CD14-positive monocyte (primary cell): Measurements from ENCODE around the gene RNF113B. TPM values are rescaled to one million over a fixed set of nuclear protein-coding genes. Genes with fewer than 3 reads are reported as not detected.

ENCODE experiments used
- DNase-seq, 3 donors: peaks; one replicate each; pipeline ENCODE4 v3.0.0-alpha.2; 2011 to 2022
- H2AFZ ChIP-seq: 2 replicates; pipeline ENCODE4 v1.6.0; 2012; ENCODE audit warnings: mild to moderate bottlenecking, low read depth, low read length, inconsistent platforms; ENCODE audit not compliant: insufficient read depth, poor library complexity, severe bottlenecking
- H3K27ac ChIP-seq, 2 donors: 1 replicate in 1 of 2; 2 replicates in 1 of 2; pipeline ENCODE4 v1.5.1; 2012 to 2013; ENCODE audit warnings: low read length in 2 of 2, control low read depth in 1 of 2, inconsistent platforms in 1 of 2, low read depth in 1 of 2, mild to moderate bottlenecking in 1 of 2
- H3K27me3 ChIP-seq, 2 donors: one replicate each; pipeline versions ENCODE4 v1.6.0 to v1.6.1; 2011 to 2013; ENCODE audit warnings: low read length in 2 of 2; ENCODE audit not compliant: control insufficient read depth in 2 of 2, insufficient read depth in 2 of 2
- H3K36me3 ChIP-seq, 2 donors: replicated peaks in 1 of 2; 1 replicate in 1 of 2; 2 replicates in 1 of 2; pipeline versions ENCODE4 v1.5.1 to v1.6.1; 2012 to 2013; ENCODE audit warnings: low read length in 2 of 2, control low read depth in 1 of 2, inconsistent platforms in 1 of 2, mild to moderate bottlenecking in 1 of 2; ENCODE audit not compliant: insufficient read depth in 2 of 2, control insufficient read depth in 1 of 2
- H3K4me1 ChIP-seq, 2 donors: 1 replicate in 1 of 2; 2 replicates in 1 of 2; pipeline versions ENCODE4 v1.5.1 to v1.6.1; 2012 to 2013; ENCODE audit warnings: low read length in 2 of 2, control low read depth in 1 of 2, inconsistent platforms in 1 of 2, mild to moderate bottlenecking in 1 of 2, moderate library complexity in 1 of 2; ENCODE audit not compliant: insufficient read depth in 2 of 2, control insufficient read depth in 1 of 2
- H3K4me2 ChIP-seq: replicated peaks from 2 replicates; pipeline ENCODE3; 2012; ENCODE audit warnings: low read length, moderate library complexity, mild to moderate bottlenecking; ENCODE audit not compliant: poor library complexity, severe bottlenecking; ENCODE audit errors: extremely low read depth
- H3K4me3 ChIP-seq, 3 experiments: fragments of 200-600 bp in 1 of 3; sonication (generic) in 1 of 3; replicated peaks in 1 of 3; 1 replicate in 2 of 3; 2 replicates in 1 of 3; pipeline ENCODE4 v1.5.1; 2011 to 2013; ENCODE audit warnings: low read length in 3 of 3, mild to moderate bottlenecking in 3 of 3, control low read depth in 2 of 3, low read depth in 2 of 3, inconsistent platforms in 1 of 3, moderate library complexity in 1 of 3
- H3K79me2 ChIP-seq: 2 replicates; pipeline ENCODE4 v1.6.0; 2012; ENCODE audit warnings: mild to moderate bottlenecking, control low read depth, inconsistent platforms, low read length, moderate library complexity; ENCODE audit not compliant: insufficient read depth
- H3K9ac ChIP-seq: 2 replicates; pipeline ENCODE4 v1.6.0; 2017; ENCODE audit warnings: low read length, mild to moderate bottlenecking; ENCODE audit not compliant: insufficient read depth, poor library complexity, severe bottlenecking
- H3K9me3 ChIP-seq, 2 donors: replicated peaks in 1 of 2; 1 replicate in 1 of 2; 2 replicates in 1 of 2; pipeline versions ENCODE4 v1.5.1 to v1.6.1; 2012 to 2013; ENCODE audit warnings: low read length in 2 of 2, control low read depth in 1 of 2; ENCODE audit not compliant: control insufficient read depth in 1 of 2, insufficient read depth in 1 of 2
- H4K20me1 ChIP-seq: 2 replicates; pipeline ENCODE4 v1.6.0; 2012; ENCODE audit warnings: mild to moderate bottlenecking, low read length, control low read depth, moderate library complexity; ENCODE audit not compliant: insufficient read depth
- H3K27ac Mint-ChIP-seq, 7 donors: one replicate each; pipeline ENCODE4 v1.8.0; 2020; ENCODE audit warnings: mild to moderate bottlenecking in 7 of 7, mixed read lengths in 7 of 7, moderate library complexity in 6 of 7, inconsistent platforms in 2 of 7
- H3K27me3 Mint-ChIP-seq, 3 donors: one replicate each; pipeline ENCODE4 v1.8.0; 2021 to 2022; ENCODE audit warnings: low read depth in 3 of 3, mild to moderate bottlenecking in 3 of 3, mixed read lengths in 3 of 3, moderate library complexity in 3 of 3, inconsistent platforms in 1 of 3
- H3K36me3 Mint-ChIP-seq, 2 donors: one replicate each; pipeline ENCODE4 v1.8.0; 2020; ENCODE audit warnings: mixed read lengths in 2 of 2, inconsistent platforms in 1 of 2, mild to moderate bottlenecking in 1 of 2
- H3K4me1 Mint-ChIP-seq: one replicate; pipeline ENCODE4 v1.8.0; 2020; ENCODE audit warnings: mild to moderate bottlenecking, mixed read lengths
- H3K4me3 Mint-ChIP-seq, 2 donors: one replicate each; pipeline ENCODE4 v1.8.0; 2020; ENCODE audit warnings: mild to moderate bottlenecking in 2 of 2, mixed read lengths in 2 of 2, moderate library complexity in 1 of 2
- H3K9me3 Mint-ChIP-seq, 7 donors: one replicate each; pipeline ENCODE4 v1.8.0; 2020 to 2022; ENCODE audit warnings: mixed read lengths in 7 of 7, mild to moderate bottlenecking in 6 of 7, moderate library complexity in 6 of 7, inconsistent platforms in 2 of 7
- CTCF ChIP-seq: fragments of 200-600 bp; IDR thresholded peaks from one replicate; pipeline ENCODE4 v1.8.0; 2022; ENCODE audit warnings: antibody characterized with exemption, mild to moderate bottlenecking
- WGBS: methylation state at CpG from one replicate; pipeline ENCODE4 v1.1.5; 2013; ENCODE audit warnings: missing lambda C conversion rate; ENCODE audit not compliant: insufficient coverage; 5-methylcytosine and 5-hydroxymethylcytosine counted together
- intact Hi-C, 2 donors: fragments of 100-400 bp; cut with micrococcal nuclease; formaldehyde crosslinking; loops; one replicate each; pipeline versions ENCODE4 v1.15.0 to v1.15.1; 2023
- polyA plus RNA-seq, 3 donors: library from polyadenylated mRNA; depleted of rRNA in 1 of 3; unstranded in 2 of 3; stranded (reverse) in 1 of 3; fragments of 300-500 nt in 2 of 3; fragments of >200 nt in 1 of 3; fragmentation: Illumina TruSeq in 2 of 3; gene quantifications; 1 replicate in 2 of 3; 2 replicates in 1 of 3; pipeline ENCODE4 v1.2.3, GENCODE V29; 2012 to 2021

Gene RNF113B
- polyA plus RNA-seq, 3 donors, result not detected

GRCh38 chr13:98141509-98142379, 35.3 kb downstream of the RNF113B start:
- Histone ChIP-seq H3K9ac (no peak overlapping the region), H3K4me3 (peak overlapping the region in 1 of 3 experiments; percentile 55), H3K27ac (no peak overlapping the region), H3K4me2 (peak overlapping the region; percentile 52), H3K79me2 (no peaks in the 10 kb centered on the region), H3K9me3 (peaks cover 0 to 22% of the 10 kb centered on the region in 2 donors), H3K4me1 (peaks cover 7 to 15% of the 10 kb centered on the region in 2 donors), H3K27me3 (peaks cover 35 to 64% of the 10 kb centered on the region in 2 donors), H3K36me3 (no peaks in the 10 kb centered on the region), H4K20me1 (no peaks in the 10 kb centered on the region), H2AFZ (no peak overlapping the region)
- Mint-ChIP-seq H3K4me1 (peaks cover 11% of the 10 kb centered on the region), H3K9me3 (peaks cover 0 to 7% (median 4%) of the 10 kb centered on the region in 7 donors), H3K27me3 (peaks cover 55 to 77% (median 67%) of the 10 kb centered on the region in 3 donors), H3K4me3 (peak overlapping the region; percentile 55 to 76), H3K36me3 (no peaks in the 10 kb centered on the region), H3K27ac (no peak overlapping the region)
- TF ChIP-seq CTCF, result no peak
- intact Hi-C loops, result no loop called here
- 13% methylated on average over 18 of the region's 27 CpGs for WGBS
- DNase-seq, result no peak

- DNase-seq, result no peak
- Histone ChIP-seq H3K4me1 (peaks cover 7 to 15% of the 10 kb centered on the region in 2 donors), H3K4me3 (no peak overlapping the region), H3K4me2 (no peak overlapping the region), H3K27me3 (peaks cover 32 to 58% of the 10 kb centered on the region in 2 donors), H2AFZ (no peak overlapping the region), H4K20me1 (no peaks in the 10 kb centered on the region), H3K79me2 (no peaks in the 10 kb centered on the region), H3K36me3 (no peaks in the 10 kb centered on the region), H3K9me3 (peaks cover 0 to 22% of the 10 kb centered on the region in 2 donors), H3K27ac (no peak overlapping the region), H3K9ac (no peak overlapping the region)
- Mint-ChIP-seq H3K4me1 (peaks cover 11% of the 10 kb centered on the region), H3K27ac (no peak overlapping the region), H3K4me3 (peak overlapping the region in 1 of 2 donors; percentile 76), H3K9me3 (peaks cover 0 to 7% (median 4%) of the 10 kb centered on the region in 7 donors), H3K27me3 (peaks cover 53 to 75% (median 62%) of the 10 kb centered on the region in 3 donors), H3K36me3 (no peaks in the 10 kb centered on the region)
- 87% methylated on average over 3 of the region's 7 CpGs for WGBS
- intact Hi-C loops, result no loop called here
- TF ChIP-seq CTCF, result no peak
Observed at GRCh38 chr13:98141091-98141490, 36.0 kb downstream of the RNF113B start.
